ENCODE results near the gene CSGALNACT2.
"Not testable (repeated sequence)": the region's sequence is repeated elsewhere in the genome, so short reads cannot be mapped to it uniquely, and the experiment has no call there.

The CSGALNACT2 gene

GRCh38 chr10:43174969-43175368, 36.7 kb downstream of the CSGALNACT2 start:
- Histone ChIP-seq H3K27ac (no peak overlapping the region), H3K9me3 (no peaks in the 10 kb centered on the region), H3K36me3 (peaks cover 70 to 96% (median 70%) of the 10 kb centered on the region in 3 donors), H3K4me3 (no peak overlapping the region), H3K27me3 (no peaks in the 10 kb centered on the region), H3K4me1 (no peaks in the 10 kb centered on the region)
- intact Hi-C loops (cut with DNase I; ENCODE audit: low total_unique reads): no loop called here
- DNase-seq: no peak
- TF ChIP-seq CTCF (IDR thresholded peaks at IDR 0.05): no peak

GRCh38 chr10:43176271-43176670, 38.0 kb downstream of the CSGALNACT2 start:
- no peaks in the 10 kb centered on the region for H3K9me3 ChIP-seq
- no peaks in the 10 kb centered on the region for H3K27me3 ChIP-seq
- peaks cover 72 to 92% (median 79%) of the 10 kb centered on the region in 3 donors for H3K36me3 ChIP-seq
- no peaks in the 10 kb centered on the region for H3K4me1 ChIP-seq
- no peak for DNase-seq
- intact Hi-C loops (cut with DNase I; ENCODE audit: low total_unique reads): no loop called here
- TF ChIP-seq CTCF (IDR thresholded peaks at IDR 0.05): no peak
- H3K4me3 ChIP-seq: no peak overlapping the region
- no peak overlapping the region for H3K27ac ChIP-seq

GRCh38 chr10:43177595-43177994, 39.4 kb downstream of the CSGALNACT2 start:
- no peaks in the 10 kb centered on the region for H3K27me3 ChIP-seq
- H3K4me3 ChIP-seq: no peak overlapping the region
- intact Hi-C loops (cut with DNase I; ENCODE audit: low total_unique reads): no loop called here
- no peaks in the 10 kb centered on the region for H3K4me1 ChIP-seq
- no peak for TF ChIP-seq CTCF (IDR thresholded peaks at IDR 0.05)
- peaks cover 75 to 89% (median 77%) of the 10 kb centered on the region in 3 donors for H3K36me3 ChIP-seq
- no peak overlapping the region for H3K27ac ChIP-seq
- no peak for DNase-seq
- no peaks in the 10 kb centered on the region for H3K9me3 ChIP-seq

DNA sequence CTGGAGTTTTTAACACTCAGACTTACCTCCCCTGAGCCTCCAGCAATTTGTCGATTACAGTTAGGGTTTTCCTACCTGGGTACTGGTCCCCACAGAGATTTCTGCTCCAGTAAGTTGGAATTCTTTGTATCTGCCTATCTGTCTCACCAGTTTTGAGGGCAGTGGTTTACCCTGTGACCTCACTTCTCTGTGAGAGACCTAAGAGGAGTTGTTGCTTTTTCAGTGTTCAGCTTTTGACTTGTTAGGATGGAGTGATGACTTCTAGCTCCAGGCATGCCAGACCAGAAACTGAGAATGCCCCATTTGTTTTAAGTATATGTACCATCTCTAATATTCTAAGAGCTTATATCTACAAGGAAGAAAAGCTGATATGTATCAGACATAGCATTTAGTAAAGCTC, 42.9 kb downstream of the CSGALNACT2 start:
- H3K4me3 ChIP-seq: no peak overlapping the region
- DNase-seq: no peak
- no peaks in the 10 kb centered on the region for H3K27me3 ChIP-seq
- intact Hi-C loops (cut with DNase I; ENCODE audit: low total_unique reads): no loop called here
- H3K4me1 ChIP-seq: no peaks in the 10 kb centered on the region
- no peak overlapping the region for H3K27ac ChIP-seq
- H3K9me3 ChIP-seq: no peaks in the 10 kb centered on the region
- no peak for TF ChIP-seq CTCF (IDR thresholded peaks at IDR 0.05)
- peaks cover 71 to 76% (median 75%) of the 10 kb centered on the region in 3 donors for H3K36me3 ChIP-seq

DNA sequence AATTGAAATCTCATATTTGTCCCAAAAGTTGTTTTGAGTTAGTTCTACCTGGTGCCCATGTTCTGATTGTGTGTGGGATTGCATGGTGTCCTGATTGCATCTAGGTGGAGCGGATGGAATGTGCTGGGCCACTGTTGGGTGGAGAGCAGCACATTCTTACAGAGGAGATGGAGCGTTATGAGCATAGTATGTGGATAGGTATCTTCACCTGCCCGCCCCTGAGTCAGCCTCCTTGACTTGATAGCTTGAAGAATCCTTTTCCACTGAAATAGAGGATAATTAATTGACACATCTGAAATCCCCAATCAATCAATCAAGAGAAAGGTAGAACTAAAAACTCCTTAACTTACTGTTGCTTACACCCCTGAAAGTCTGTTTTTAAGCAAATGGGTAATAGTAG, 45.5 kb downstream of the CSGALNACT2 start:
- DNase-seq: not testable (repeated sequence)
- peaks cover 58 to 66% (median 63%) of the 10 kb centered on the region in 3 donors for H3K36me3 ChIP-seq

GRCh38 chr10:43186150-43186549, 47.9 kb downstream of the CSGALNACT2 start:
- Histone ChIP-seq H3K27me3 (no peaks in the 10 kb centered on the region), H3K4me3 (no peak overlapping the region), H3K36me3 (peaks cover 41 to 48% (median 45%) of the 10 kb centered on the region in 3 donors), H3K4me1 (no peaks in the 10 kb centered on the region), H3K9me3 (no peaks in the 10 kb centered on the region), H3K27ac (no peak overlapping the region)
- no peak for DNase-seq
- intact Hi-C loops (cut with DNase I; ENCODE audit: low total_unique reads): no loop called here
- no peak for TF ChIP-seq CTCF (IDR thresholded peaks at IDR 0.05)

More for the DNA sequence above, 45.5 kb downstream of the CSGALNACT2 start:
- H3K27ac ChIP-seq; H3K27me3 ChIP-seq; intact Hi-C loops (cut with DNase I; ENCODE audit: low total_unique reads); H3K4me3 ChIP-seq; H3K4me1 ChIP-seq; H3K9me3 ChIP-seq: not testable (repeated sequence)

Data from tibial artery (tissue), 4 donors.